ENCODE results near the gene SLC2A1. TPM values are rescaled to one million over a fixed set of nuclear protein-coding genes. Genes with fewer than 3 reads are reported as not detected.

SLC2A1 gene
- total and polyA plus RNA-seq, 9 of the 15 experiments (the other 6 are each of a cell fraction or from before 2014, with no cell fraction given) = 12.6 to 153 (median 48.0) TPM

DNA sequence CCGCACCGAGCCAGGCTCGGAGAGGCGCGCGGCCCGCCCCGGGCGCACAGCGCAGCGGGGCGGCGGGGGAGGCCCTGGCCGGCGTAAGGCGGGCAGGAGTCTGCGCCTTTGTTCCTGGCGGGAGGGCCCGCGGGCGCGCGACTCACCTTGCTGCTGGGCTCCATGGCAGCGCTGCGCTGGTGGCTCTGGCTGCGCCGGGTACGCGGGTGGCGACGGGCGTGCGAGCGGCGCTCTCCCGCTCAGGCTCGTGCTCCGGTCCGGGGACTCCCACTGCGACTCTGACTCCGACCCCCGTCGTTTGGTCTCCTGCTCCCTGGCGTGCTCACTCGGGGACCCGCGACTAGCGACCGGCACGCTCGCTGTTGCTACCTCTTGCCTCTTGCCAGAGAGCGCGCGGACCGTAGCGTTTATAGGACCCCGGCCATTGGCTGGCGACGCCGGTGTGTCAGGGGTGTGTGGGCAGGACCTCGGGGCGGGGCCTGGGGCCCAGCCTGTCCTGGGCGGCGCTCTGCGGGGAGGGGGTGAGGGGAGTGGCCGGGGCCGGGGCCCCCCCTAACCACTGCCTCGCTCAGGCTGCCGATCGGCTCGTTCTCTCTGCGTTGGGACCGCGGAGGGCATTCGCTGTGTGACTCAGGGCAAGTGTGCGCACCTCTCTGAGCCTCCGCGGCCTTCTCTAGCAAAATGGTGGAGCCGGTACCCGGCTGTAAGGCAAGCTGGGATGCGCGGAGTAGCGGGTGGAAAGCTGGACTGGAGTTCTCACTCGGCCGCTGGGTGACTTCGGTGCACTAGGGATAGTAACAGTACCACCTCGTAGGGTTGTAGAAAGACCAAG is at the start of gene SLC2A1 (continued):
- TF ChIP-seq, protein P1, sequence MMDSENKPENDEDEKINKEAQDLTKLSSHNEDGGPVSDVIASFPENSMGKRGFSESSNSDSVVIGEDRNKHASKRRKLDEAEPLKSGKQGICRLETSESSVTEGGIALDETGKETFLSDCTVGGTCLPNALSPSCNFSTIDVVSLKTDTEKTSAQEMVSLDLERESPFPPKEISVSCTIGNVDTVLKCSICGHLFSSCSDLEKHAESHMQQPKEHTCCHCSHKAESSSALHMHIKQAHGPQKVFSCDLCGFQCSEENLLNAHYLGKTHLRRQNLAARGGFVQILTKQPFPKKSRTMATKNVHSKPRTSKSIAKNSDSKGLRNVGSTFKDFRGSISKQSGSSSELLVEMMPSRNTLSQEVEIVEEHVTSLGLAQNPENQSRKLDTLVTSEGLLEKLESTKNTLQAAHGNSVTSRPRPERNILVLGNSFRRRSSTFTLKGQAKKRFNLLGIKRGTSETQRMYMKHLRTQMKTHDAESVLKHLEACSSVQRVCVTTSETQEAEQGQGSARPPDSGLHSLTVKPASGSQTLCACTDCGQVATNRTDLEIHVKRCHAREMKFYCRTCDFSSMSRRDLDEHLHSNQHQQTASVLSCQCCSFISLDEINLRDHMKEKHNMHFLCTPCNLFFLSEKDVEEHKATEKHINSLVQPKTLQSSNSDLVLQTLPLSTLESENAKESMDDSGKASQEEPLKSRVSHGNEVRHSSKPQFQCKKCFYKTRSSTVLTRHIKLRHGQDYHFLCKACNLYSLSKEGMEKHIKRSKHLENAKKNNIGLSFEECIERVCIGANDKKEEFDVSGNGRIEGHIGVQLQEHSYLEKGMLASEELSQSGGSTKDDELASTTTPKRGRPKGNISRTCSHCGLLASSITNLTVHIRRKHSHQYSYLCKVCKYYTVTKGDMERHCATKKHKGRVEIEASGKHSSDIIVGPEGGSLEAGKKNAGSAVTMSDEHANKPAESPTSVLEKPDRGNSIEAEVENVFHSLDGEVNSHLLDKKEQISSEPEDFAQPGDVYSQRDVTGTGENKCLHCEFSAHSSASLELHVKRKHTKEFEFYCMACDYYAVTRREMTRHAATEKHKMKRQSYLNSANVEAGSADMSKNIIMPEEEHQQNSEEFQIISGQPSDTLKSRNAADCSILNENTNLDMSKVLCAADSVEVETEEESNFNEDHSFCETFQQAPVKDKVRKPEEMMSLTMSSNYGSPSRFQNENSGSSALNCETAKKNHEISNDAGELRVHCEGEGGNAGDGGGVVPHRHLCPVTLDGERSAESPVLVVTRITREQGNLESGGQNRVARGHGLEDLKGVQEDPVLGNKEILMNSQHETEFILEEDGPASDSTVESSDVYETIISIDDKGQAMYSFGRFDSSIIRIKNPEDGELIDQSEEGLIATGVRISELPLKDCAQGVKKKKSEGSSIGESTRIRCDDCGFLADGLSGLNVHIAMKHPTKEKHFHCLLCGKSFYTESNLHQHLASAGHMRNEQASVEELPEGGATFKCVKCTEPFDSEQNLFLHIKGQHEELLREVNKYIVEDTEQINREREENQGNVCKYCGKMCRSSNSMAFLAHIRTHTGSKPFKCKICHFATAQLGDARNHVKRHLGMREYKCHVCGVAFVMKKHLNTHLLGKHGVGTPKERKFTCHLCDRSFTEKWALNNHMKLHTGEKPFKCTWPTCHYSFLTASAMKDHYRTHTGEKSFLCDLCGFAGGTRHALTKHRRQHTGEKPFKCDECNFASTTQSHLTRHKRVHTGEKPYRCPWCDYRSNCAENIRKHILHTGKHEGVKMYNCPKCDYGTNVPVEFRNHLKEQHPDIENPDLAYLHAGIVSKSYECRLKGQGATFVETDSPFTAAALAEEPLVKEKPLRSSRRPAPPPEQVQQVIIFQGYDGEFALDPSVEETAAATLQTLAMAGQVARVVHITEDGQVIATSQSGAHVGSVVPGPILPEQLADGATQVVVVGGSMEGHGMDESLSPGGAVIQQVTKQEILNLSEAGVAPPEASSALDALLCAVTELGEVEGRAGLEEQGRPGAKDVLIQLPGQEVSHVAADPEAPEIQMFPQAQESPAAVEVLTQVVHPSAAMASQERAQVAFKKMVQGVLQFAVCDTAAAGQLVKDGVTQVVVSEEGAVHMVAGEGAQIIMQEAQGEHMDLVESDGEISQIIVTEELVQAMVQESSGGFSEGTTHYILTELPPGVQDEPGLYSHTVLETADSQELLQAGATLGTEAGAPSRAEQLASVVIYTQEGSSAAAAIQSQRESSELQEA (IDR thresholded peaks at IDR 0.05; ENCODE audit: low read depth) = no peak
- peak; percentile 17; the same call in 1 of the 2 replicates for TF ChIP-seq NR1H2 (CRISPR knock-in tag; IDR thresholded peaks at IDR 0.05)
- no peak for TF ChIP-seq SMARCB1 (IDR thresholded peaks at IDR 0.05; ENCODE audit: insufficient read length, low read depth)
- no peak for TF ChIP-seq BRD4 (IDR thresholded peaks at IDR 0.05)
- 0 out of 2 replicates have a peak, but pooled peaks have one; percentile 32 for TF ChIP-seq FOXM1 (IDR thresholded peaks at IDR 0.05; ENCODE audit: low read depth)
- 0 out of 2 replicates have a peak, but pooled peaks have one; percentile 71 for TF ChIP-seq FOXM1 (CRISPR knock-in tag; IDR thresholded peaks at IDR 0.05; ENCODE audit: low read depth)
- no peak; the same call in 1 of the 2 replicates for TF ChIP-seq ZBTB1 (CRISPR knock-in tag; IDR thresholded peaks at IDR 0.05; ENCODE audit: borderline replicate concordance, low read depth)
- TF ChIP-seq SMARCA5 (IDR thresholded peaks at IDR 0.05) = peak; percentile 89
- no peak for TF ChIP-seq FOXJ3 (CRISPR knock-in tag; IDR thresholded peaks at IDR 0.05)
- peak; percentile 39 for TF ChIP-seq CCNT2 (IDR thresholded peaks at IDR 0.05; ENCODE audit: borderline replicate concordance, extremely low read depth, insufficient read length, low read depth, low read length)
- TF ChIP-seq, protein P2, sequence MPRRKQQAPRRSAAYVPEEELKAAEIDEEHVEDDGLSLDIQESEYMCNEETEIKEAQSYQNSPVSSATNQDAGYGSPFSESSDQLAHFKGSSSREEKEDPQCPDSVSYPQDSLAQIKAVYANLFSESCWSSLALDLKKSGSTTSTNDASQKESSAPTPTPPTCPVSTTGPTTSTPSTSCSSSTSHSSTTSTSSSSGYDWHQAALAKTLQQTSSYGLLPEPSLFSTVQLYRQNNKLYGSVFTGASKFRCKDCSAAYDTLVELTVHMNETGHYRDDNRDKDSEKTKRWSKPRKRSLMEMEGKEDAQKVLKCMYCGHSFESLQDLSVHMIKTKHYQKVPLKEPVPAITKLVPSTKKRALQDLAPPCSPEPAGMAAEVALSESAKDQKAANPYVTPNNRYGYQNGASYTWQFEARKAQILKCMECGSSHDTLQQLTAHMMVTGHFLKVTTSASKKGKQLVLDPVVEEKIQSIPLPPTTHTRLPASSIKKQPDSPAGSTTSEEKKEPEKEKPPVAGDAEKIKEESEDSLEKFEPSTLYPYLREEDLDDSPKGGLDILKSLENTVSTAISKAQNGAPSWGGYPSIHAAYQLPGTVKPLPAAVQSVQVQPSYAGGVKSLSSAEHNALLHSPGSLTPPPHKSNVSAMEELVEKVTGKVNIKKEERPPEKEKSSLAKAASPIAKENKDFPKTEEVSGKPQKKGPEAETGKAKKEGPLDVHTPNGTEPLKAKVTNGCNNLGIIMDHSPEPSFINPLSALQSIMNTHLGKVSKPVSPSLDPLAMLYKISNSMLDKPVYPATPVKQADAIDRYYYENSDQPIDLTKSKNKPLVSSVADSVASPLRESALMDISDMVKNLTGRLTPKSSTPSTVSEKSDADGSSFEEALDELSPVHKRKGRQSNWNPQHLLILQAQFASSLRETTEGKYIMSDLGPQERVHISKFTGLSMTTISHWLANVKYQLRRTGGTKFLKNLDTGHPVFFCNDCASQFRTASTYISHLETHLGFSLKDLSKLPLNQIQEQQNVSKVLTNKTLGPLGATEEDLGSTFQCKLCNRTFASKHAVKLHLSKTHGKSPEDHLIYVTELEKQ (CRISPR knock-in tag; IDR thresholded peaks at IDR 0.05) = no peak
- TF ChIP-seq, protein P3, sequence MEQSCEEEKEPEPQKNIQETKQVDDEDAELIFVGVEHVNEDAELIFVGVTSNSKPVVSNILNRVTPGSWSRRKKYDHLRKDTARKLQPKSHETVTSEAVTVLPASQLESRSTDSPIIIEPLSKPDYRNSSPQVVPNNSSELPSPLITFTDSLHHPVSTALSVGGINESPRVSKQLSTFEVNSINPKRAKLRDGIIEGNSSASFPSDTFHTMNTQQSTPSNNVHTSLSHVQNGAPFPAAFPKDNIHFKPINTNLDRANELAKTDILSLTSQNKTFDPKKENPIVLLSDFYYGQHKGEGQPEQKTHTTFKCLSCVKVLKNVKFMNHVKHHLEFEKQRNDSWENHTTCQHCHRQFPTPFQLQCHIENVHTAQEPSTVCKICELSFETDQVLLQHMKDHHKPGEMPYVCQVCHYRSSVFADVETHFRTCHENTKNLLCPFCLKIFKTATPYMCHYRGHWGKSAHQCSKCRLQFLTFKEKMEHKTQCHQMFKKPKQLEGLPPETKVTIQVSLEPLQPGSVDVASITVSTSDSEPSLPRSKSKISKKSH (CRISPR knock-in tag; IDR thresholded peaks at IDR 0.05) = no peak
- no peak for TF ChIP-seq ZNF780A (CRISPR knock-in tag; IDR thresholded peaks at IDR 0.05)
- TF ChIP-seq GTF2E2 (tag; IDR thresholded peaks at IDR 0.05) = peak; percentile 68
